ENCODE results near the gene WASF3.

WASF3 gene

GRCh38 chr13:26735677-26736076, 178.2 kb downstream of the WASF3 start:
- Mint-ChIP-seq H3K27me3 (ENCODE audit: low read depth) (peaks cover 19% of the 10 kb centered on the region), H3K4me3 (no peak overlapping the region), H3K27ac (no peak overlapping the region), H3K36me3 (ENCODE audit: low read depth) (no peaks in the 10 kb centered on the region), H3K4me1 (no peaks in the 10 kb centered on the region), H3K9me3 (peaks cover 23% of the 10 kb centered on the region)
- TF ChIP-seq CTCF (IDR thresholded peaks at IDR 0.05; ENCODE audit: unreplicated experiment in 3 of 3): no peak

Data from nephron (organoid).